NK-92 (cell line): ENCODE data around the gene SUSD4.
"Not testable (repeated sequence)": the region's sequence is repeated elsewhere in the genome, so short reads cannot be mapped to it uniquely, and the experiment has no call there.

Experiments used
- DNase-seq: peaks from one replicate; lab custom pipeline; 2025; ENCODE audit not compliant: unreplicated experiment; lab: John Stamatoyannopoulos, UW

The SUSD4 gene, protein sequence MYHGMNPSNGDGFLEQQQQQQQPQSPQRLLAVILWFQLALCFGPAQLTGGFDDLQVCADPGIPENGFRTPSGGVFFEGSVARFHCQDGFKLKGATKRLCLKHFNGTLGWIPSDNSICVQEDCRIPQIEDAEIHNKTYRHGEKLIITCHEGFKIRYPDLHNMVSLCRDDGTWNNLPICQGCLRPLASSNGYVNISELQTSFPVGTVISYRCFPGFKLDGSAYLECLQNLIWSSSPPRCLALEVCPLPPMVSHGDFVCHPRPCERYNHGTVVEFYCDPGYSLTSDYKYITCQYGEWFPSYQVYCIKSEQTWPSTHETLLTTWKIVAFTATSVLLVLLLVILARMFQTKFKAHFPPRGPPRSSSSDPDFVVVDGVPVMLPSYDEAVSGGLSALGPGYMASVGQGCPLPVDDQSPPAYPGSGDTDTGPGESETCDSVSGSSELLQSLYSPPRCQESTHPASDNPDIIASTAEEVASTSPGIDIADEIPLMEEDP

DNA sequence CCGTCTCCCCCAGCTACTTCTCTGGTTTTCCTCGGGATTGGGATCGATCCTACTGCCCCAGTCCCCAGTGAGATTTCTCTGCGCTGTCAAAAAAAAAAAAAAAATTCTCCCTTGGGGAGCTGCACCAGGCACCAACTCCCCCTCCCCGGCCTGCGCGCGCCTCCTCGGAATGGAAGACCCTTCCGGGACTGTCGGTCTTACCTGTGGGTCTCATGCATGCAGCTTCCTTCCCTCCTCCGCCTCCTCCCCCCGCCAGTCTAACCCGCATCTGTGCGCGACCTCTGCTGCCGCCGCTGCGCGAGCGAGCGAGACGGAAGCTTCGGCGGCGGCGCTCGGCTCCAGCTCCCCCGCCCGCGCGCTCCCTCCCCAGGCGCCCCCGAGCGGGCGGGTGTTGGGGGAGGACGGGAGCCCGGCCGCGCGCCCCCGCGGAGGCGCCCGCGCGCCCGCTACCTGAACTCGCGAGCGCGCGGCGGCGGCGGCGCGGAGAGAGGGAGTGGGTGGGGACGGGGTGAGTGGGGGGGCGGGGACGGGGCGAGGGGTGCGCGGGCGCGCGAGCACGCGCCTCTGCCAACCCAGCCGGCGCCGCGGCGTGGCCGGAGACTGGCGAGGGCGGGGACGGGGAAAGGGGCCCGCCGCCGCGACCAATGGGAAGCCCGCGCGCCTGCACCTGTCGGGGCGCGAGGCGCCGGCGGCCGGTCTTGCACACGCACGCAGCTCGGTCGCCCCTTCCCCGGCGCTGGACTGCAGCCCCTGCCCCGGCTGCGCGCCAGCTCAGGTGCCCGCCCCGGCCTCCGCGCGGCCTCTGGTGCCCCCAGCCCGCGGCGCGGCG, at the start of gene SUSD4:
Gene SUSD4 (minus strand): TSS at position 321 of the 829 bp plus-strand sequence. CDS start 751 bp downstream, outside the sequence.
- DNase-seq = no peak

DNA sequence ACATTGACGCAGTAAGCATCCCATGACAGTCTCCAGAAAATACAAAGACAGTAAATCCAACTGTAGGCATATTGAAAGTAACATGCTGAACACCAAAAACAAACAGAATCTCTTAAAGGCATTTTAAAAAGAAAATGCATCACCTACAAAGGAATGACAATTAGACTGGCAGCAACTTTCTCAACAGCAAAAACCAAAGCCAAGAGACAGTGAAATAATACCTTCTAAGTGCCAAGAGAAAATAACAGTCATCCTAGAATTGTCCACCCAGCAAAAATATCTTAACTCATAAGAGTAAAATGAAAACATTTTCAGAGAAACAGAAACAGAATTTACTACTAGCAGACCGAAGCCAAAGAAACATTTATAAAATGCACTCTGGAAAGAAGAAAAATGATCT, 49.2 kb upstream of the SUSD4 start:
- no peak for DNase-seq

DNA sequence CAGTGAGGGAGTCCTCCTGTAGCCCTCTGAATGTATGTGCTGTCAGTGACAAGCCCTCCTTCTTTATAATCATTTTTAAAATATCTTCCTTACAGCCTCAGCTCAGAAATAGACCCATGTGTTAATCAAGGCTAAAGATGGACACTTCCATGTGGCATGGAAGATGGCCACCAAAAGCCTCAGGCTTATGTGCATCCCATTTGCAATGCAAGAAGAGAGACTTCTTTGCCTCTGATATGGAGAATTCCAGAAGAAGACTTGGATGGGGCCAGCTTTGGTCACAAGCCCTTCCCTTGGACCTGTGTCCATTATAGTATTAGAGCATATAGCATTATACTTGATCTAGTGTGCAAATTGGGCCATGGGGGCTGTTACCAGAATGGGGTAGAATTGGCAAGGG, 47.7 kb upstream of the SUSD4 start:
- DNase-seq = no peak

DNA sequence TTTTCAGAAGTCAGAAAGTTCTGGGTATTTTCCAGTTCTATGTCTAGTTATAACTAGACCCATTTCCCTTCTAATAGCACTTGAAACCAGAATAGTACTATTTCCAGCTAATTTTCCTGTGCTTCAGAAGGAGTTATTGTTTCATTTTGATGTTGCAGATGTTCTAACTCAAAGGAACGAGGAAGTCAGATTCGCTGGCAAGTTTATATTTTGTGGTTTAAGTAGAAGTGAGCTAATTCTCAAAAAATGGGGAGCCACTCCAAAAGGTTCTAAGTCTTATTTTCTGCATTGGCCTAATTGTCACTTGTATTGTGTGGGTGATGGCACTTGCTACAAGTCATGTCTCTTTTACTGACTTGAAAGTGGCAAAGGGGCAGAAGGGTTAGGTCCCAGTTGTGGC, 47.3 kb upstream of the SUSD4 start:
- no peak for DNase-seq

DNA sequence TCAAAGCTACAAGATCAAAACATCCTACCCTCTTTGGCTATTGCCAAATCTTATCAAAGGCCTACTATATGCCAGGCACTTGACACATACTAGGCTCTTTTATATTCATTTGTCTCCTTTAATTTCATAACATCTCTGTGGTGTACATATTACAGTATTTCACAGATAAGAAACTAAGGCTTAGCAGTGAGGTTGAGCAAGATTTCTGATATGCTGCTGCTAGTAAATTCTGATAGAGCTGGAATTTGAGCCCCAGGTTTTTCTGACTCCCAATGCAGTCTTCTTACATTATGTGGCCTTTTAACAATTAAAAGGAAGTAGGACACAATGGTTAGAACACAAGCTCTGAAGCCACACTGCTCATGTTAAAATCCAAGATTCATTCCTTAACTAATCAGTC, 46.1 kb upstream of the SUSD4 start:
- no peak for DNase-seq

DNA sequence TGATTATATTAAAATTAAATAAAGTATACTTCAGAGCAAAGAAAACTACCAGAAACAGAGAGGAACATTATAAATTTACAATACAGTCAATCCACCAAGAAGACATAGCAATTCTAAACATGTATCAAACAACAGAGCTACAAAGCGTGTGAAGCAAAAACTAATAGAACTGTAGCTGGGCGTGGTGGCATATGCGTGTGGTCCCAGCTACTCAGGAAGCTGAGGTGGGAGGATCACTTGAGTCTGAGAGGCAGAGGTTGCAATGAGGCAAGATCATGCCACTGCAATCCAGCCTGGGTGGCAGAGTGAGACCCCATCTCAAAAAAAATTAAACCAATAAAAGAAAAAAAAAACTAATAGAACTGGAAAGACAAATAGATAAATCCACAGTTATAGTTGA, 41.5 kb upstream of the SUSD4 start:
- no peak for DNase-seq

DNA sequence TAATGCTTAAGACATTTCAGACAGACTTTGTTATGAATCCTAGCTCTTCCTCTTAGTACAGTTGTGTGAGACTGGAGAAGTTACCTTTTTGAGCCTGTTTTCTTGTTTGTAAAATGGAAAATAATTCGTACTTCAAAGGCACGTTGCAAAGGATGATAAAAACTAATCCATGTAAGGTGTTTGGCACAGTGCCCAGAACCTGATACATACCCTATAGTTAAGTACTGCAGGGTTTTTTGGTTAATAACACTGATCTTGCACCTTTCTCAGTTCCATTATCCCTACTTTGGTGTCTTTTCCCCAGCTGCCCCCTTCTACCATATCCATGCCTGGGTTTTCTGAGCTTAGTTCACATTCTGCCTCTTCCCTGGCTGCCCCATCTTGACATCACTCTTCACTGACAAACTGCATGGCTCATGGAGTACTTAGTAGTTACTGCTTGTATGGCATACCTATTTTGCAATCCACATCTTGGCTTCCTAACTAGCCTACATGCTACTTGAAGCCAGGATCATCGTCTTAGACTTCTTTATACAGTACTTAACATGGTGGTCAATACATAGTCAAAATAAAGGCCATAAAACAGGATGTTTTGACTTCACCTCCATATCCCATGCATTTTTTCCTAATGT, 39.3 kb upstream of the SUSD4 start:
- no peak for DNase-seq

DNA sequence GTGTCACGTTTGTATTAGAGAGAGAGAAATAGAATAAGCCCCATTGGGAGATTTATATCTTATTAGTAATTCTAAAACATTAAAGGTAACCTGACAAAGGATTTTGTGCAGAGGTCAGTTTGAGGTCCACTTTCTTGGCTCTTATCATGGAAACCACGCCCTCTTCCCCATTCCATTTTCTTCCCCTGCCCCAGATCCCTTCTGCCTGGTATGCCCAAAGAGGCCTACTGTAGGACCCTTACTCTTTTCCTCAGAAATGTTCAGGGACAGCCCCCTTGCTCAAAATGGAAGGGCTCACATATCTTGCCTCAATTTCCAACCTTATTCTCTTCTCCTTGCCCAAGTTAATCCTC, 38.8 kb upstream of the SUSD4 start:
- DNase-seq = no peak

DNA sequence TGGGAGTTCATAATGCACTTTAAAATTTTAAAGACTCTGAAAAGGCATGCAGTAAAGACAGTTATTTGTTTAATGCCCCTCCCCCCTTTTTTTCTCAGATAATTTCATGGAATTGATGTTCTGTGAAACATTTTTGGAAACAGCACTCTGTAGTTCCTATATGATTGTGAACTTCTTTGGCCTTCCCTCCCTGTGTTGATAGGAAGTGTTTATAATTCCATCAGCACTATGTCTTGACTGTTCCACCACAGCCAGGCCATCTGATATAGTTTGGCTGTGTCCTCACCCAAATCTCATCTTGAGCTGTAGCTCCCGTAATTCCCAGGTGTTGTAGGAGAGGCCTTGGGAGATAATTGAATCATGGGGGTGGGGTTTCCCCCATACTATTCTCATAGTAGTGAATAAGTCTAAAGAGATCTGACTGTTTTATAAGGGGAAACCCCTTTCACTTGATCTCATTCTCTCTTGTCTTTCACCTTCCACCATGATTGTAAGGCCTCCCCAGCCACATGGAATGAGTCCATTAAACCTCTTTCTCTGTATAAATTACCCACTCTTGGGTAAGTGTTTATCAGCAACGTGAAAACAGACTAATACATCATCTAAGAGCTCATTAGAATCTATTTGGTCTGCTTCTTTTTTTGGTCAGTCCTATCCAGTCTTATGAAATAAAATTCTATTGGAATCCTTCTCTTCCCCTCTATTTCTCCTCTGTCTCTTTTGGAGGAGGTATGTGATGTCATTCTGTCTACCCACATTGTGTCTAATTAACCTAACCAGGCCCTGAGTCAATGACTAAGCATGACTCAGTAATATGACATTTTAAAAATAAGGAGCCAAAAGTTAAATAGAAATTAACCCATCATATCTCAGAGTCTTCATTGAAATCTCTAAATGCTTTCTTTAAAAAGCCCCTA, 38.2 kb upstream of the SUSD4 start:
- no peak for DNase-seq

DNA sequence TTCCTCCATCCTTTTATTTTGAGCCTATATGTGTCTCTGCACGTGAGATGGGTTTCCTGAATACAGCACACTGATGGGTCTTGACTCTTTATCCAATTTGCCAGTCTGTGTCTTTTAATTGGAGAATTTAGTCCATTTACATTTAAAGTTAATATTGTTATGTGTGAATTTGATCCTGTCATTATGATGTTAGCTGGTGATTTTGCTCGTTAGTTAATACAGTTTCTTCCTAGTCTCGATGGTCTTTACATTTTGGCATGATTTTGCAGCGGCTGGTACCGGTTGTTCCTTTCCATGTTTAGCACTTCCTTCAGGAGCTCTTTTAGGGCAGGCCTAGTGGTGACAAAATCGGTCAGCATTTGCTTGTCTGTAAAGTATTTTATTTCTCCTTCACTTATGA, 35.4 kb upstream of the SUSD4 start:
- DNase-seq = not testable (repeated sequence)

DNA sequence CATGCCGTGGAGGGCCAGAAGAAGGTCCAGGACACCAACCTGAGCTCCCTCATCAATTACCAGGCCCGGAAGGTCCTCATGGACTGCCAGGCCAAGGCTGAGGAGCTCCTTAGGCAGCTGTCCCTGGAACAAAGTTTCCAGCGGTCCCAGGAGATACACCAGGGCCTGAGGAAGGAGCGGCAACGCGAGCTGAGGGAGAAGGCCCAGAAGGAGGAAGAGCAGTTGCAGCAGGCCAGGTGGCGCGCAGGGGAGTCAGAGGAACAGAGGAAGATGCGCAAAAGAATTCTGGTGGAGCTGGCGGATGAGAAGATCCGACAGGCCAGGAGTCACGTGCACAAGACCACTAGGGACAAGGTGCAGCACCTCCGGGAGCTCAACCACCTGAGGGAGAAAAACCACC, 30.7 kb upstream of the SUSD4 start:
- DNase-seq = no peak

DNA sequence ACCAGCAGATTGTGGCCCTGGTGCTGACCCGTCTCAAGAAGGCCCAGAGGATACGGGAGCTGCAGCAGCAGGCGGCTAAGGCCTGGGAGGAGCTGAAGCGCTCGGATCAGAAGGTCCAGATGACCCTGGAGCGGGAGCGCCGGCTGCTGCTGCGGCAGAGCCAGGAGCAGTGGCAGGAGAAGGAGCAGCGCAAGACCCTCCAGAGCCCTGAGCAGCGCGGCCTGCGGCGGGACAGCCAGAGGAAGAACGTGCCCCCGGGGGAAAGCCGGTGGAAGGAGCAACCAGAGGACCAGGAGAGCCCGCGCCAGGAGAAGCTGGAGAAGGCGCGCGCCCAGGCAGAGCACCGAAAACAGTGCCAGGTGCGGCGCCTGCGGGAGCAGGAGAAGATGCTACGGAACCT, 30.3 kb upstream of the SUSD4 start:
- no peak for DNase-seq

DNA sequence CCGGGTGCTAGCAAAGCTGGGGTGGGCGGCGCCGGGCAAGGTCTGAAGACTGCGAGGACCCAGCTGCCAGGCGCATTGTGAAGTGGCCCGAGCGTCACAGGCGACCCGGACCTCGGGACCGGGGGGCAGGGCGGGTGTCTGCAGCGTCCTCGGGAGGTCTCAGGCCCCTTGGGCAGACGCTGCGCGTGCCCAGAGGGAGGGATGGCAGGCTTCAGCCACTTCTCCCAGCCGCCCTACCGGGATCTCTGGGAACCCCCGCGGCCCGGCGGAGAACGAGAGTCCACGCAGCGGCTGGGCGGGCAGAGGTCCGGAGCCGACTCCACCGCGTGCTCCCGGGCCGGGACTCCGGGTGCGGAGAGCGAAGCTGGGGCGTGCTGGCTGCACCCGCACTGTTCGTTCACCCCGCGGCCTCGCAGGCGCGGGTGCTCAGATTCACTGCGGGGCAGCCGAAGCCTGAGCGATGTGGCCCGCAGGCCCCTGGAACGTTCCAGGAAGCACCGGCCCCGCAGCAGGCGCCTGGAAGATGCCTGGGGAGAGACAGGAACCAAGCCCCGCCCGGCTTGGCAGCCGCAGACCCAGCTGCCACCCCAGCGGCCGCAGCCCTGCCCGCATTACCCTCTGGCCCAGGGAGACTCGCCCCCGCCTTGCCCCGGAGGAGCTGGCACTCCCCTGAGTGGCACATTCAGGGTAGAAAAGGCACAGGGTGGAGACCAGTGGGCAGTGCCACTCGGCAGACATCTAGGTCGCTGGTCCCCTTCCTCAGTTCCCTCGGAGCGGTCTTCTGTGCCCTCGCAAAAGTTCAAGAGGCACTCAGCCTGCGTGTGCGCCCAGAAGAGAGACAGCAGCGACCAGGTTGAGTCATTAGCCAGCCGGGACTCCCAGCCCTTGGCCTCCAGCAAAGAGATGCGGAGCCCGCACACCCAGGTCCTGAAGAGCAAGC, 29.6 kb upstream of the SUSD4 start, which contains the start of gene CCDC185:
Gene CCDC185 (plus strand): TSS at position 141 of the 940 bp plus-strand sequence. CDS start 61 bp downstream, at position 202.
- DNase-seq = no peak

DNA sequence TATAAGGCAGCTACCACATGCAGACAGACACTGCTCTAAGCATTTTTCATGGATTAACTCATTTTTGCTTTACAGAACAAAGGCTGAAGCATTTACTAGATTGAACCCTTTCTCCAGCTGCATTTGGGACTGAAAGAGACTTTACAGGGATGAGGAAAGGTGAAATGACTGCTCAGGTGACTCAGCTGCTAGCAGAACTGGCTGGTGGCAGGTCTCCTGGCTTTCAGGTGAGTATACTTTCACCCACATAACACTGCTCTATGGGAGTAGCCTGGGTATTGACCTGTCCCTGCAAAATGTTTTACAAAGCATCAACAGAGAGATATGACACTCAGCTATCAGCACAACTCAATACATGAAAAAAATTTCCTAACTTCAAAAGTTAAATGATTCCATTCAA, 26.6 kb upstream of the SUSD4 start:
- DNase-seq = no peak

DNA sequence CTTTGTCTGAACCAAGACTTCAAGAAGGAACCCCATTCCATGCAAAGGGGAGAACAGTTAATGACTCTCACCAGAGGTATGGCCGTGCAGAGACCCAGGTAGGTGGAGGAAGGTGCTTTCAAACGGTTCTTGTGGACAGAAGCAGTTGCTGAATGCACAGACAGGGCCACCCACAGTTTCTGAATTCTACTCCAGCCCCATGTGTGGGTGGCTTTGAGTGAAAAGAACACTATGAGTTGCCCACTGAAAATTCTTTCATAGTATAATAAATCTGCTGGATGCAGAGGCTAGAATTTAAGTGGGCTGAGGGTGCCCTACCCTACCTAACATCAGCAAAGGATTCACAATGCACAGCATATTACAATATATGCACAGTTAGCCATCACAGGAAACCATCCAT, 22.0 kb upstream of the SUSD4 start:
- no peak for DNase-seq

DNA sequence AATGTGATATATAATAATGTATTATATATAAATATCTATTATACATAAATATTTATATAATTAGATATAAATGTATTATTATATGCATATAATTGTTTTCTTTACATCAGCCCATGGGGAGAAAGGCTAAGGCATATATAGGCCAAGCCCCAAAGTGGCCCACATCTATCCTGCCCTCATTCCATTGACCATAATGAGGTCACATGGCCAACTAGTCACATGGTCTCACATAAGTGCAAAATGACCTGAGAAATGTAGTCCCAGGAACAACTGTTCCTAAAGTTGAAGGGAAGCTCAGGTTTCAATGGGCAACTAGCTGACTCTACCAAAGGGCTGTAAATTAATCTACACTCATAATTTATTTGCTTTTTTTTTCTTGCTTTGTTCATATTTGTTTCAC, 14.8 kb upstream of the SUSD4 start:
- no peak for DNase-seq

DNA sequence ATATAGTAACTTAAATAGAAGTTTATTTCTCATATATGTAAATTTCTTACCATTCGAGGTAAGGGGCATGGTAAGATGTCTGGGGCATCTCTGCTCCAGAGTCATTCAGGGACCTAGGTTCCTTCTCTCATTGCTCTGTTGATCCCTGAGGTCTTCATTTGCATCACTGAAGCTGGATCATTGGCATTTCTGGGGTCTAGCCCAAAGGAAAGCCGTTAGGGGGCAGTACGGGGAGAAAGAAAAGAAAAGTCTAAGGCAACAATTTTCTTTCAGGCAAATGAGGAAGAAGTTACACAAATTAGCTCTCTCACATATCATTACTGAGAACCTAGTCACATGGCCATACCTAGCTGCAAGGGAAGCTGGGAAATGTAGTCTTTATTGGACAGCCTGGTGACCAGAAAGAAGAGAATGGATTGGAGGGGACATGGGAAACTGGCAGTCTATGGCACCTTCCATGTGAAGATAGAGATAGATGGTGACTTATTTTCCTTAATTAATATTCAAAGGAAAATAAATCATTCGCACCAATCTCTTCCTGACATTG, 10.2 kb upstream of the SUSD4 start:
- DNase-seq = no peak

DNA sequence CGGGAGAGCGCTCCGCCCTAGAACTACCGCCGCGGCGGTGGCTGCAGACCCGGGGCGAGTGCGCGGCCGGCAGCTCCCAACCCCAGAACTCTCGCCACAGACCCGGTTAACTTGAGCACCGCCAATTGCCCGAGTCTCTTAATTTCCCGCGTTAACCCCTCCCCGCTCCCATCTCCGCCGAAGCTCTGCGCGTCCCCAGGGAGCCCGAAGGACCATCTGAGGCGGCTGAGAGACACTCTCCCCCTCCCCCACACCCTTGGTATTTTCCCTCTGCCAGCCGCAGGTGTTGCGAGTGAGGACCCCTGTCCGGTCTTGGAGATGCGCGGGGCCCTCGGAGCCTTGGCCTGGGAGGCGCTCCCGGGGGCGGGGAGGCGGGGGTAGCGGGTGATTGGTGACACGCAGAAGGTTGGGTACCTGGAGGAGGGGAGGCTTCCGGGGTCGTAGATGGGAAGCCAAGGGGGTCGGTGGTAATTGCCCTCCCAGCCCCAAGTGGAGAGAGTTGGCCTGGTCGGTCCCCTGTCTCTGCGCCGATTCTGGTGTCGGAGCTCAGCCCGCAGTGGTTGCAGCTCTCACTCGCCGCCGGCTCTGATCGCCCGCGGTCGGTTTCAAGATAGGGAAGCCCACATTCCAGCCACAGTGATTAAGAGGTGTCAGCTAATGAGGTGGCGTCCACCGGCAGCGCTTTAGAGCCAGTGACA, 858 bp upstream of the SUSD4 start:
- DNase-seq = no peak
